K562 (cell line): ENCODE data around the gene ARSA. TPM values are rescaled to one million over a fixed set of nuclear protein-coding genes. Genes with fewer than 3 reads are reported as not detected.

Experiments used
- ATAC-seq: fragments of 200-7000 bp; cut with Tn5 transposase; 3 replicates; pipeline ENCODE4 v1.9.1; 2020; ENCODE audit warnings: moderate library complexity
- BruUV-seq: library from RNA; stranded (reverse); fragments of 400-500 nt; replicated peaks from 2 replicates; lab custom pipeline; 2021; lab: Mats Ljungman, UMichigan
- CTCF ChIA-PET: fragments of 300-600 bp; formaldehyde crosslinking; extraction: SDS; loops from one replicate; lab custom pipeline; 2021; ENCODE audit warnings: low intra/inter-chr PET ratio; lab: Yijun Ruan, JAX
- POLR2A ChIA-PET: fragments of 300-600, 350-650 bp; sonication (Branson Sonifier 250); formaldehyde crosslinking; extraction: SDS; loops from one replicate; lab custom pipeline; 2021; ENCODE audit warnings: antibody characterized with exemption, inconsistent platforms; lab: Yijun Ruan, JAX
- DNase-seq, 4 experiments: peaks; one replicate each; pipeline versions ENCODE4 v3.0.0 to v3.0.0-alpha.2; 2011 to 2018; ENCODE audit warnings: low spot score in 3 of 4, mixed read lengths in 3 of 4; ENCODE audit errors: extremely low read depth in 1 of 4
- FAIRE-seq: peaks from 2 replicates; lab custom pipeline; 2011; peaks lifted over from hg19 to GRCh38; lab: Jason Lieb, UNC
- H2AFZ ChIP-seq: 2 replicates; pipeline ENCODE4 v1.6.0; 2011; ENCODE audit warnings: low read depth, low read length, control low read depth, inconsistent platforms
- H3K27ac ChIP-seq: fragments of 200-600 bp; 3 replicates; pipeline ENCODE4 v1.8.0; 2011; ENCODE audit warnings: low read depth, mild to moderate bottlenecking, control low read depth, inconsistent platforms, low read length, moderate library complexity, mixed read lengths; ENCODE audit errors: extremely low read depth
- H3K27me3 ChIP-seq, 2 experiments: fragments of 300-600 bp in 1 of 2; 2 replicates in 1 of 2; 3 replicates in 1 of 2; pipeline versions ENCODE4 v1.6.0 to v1.8.0; 2011; ENCODE audit warnings: inconsistent platforms in 2 of 2, low read length in 2 of 2, mild to moderate bottlenecking in 1 of 2, mixed read lengths in 1 of 2, moderate library complexity in 1 of 2; ENCODE audit not compliant: control insufficient read depth in 2 of 2, insufficient read depth in 2 of 2
- H3K36me3 ChIP-seq: fragments of 300-600 bp; 3 replicates; pipeline ENCODE4 v1.8.0; 2011; ENCODE audit warnings: mild to moderate bottlenecking, low read length, inconsistent platforms; ENCODE audit not compliant: control insufficient read depth, insufficient read depth
- H3K4me1 ChIP-seq, 2 experiments: fragments of 200-600 bp in 1 of 2; replicated peaks in 1 of 2; 2 replicates in 1 of 2; 3 replicates in 1 of 2; pipeline versions ENCODE4 v1.5.1 to v1.8.0; 2011; ENCODE audit warnings: inconsistent platforms in 2 of 2, low read length in 2 of 2, mild to moderate bottlenecking in 1 of 2, mixed read lengths in 1 of 2, moderate library complexity in 1 of 2; ENCODE audit not compliant: control insufficient read depth in 2 of 2, insufficient read depth in 2 of 2
- H3K4me2 ChIP-seq: 2 replicates; pipeline ENCODE4 v1.6.1; 2011; ENCODE audit warnings: low read length, control low read depth, inconsistent platforms, mixed read lengths; ENCODE audit not compliant: insufficient read depth
- H3K4me3 ChIP-seq: fragments of 200-600 bp; sonication (generic), shearing (Covaris generic); 2 replicates; pipeline ENCODE4 v1.5.1; 2016; ENCODE audit warnings: control low read depth, inconsistent platforms
- H3K79me2 ChIP-seq: fragments of 200-600 bp; 3 replicates; pipeline ENCODE4 v1.8.0; 2011; ENCODE audit warnings: low read length, inconsistent platforms; ENCODE audit not compliant: control insufficient read depth, insufficient read depth
- H3K9ac ChIP-seq, 2 experiments: 2 replicates each; pipeline versions ENCODE4 v1.6.0 to v1.6.1; 2011; ENCODE audit warnings: low read depth in 2 of 2, low read length in 2 of 2, control low read depth in 1 of 2, inconsistent platforms in 1 of 2, mild to moderate bottlenecking in 1 of 2, mixed read lengths in 1 of 2; ENCODE audit not compliant: insufficient read depth in 1 of 2
- H3K9me1 ChIP-seq: one replicate; pipeline ENCODE4 v1.6.0; 2011; ENCODE audit warnings: inconsistent platforms, mild to moderate bottlenecking, low read length, moderate library complexity; ENCODE audit not compliant: control insufficient read depth, insufficient read depth
- H3K9me3 ChIP-seq: replicated peaks from 2 replicates; pipeline ENCODE4 v1.5.1; 2011; ENCODE audit warnings: low read depth, low read length, inconsistent platforms; ENCODE audit not compliant: control insufficient read depth, insufficient read depth
- H4K20me1 ChIP-seq: replicated peaks from 2 replicates; pipeline ENCODE4 v1.6.1; 2011; ENCODE audit warnings: low read length, inconsistent platforms, mixed read lengths; ENCODE audit not compliant: control insufficient read depth, insufficient read depth
- ARID2 ChIP-seq: fragments of 450-650 bp; IDR thresholded peaks from 2 replicates; pipeline ENCODE4 v1.6.1; 2017; ENCODE audit warnings: antibody characterized with exemption, mild to moderate bottlenecking
- CREM ChIP-seq: IDR thresholded peaks from 2 replicates; pipeline ENCODE4 v1.6.1; 2014; ENCODE audit warnings: antibody characterized with exemption, low read depth
- CTCF ChIP-seq, 3 experiments: IDR thresholded peaks in 2 of 3; conservative IDR thresholded peaks in 1 of 3; 2 replicates each; pipeline ENCODE4 v1.5.1; 2011 to 2012; ENCODE audit warnings: low read length in 3 of 3, mild to moderate bottlenecking in 3 of 3, control low read depth in 2 of 3, improper control_type of control experiment in 1 of 3, inconsistent platforms in 1 of 3, low read depth in 1 of 3, mixed read lengths in 1 of 3, moderate library complexity in 1 of 3; ENCODE audit not compliant: insufficient read depth in 2 of 3
- DPF2 ChIP-seq: fragments of 450-650 bp; IDR thresholded peaks from 2 replicates; pipeline ENCODE4 v1.6.1; 2016
- ESRRA ChIP-seq: fragments of 450-650 bp; IDR thresholded peaks from 2 replicates; pipeline ENCODE4 v1.6.1; 2014; ENCODE audit warnings: low read depth, mild to moderate bottlenecking, moderate library complexity, borderline replicate concordance
- ETV5 ChIP-seq: sonication (generic); formaldehyde crosslinking; IDR thresholded peaks from 2 replicates; pipeline ENCODE4 v1.4.0; 2020; ENCODE audit warnings: low read depth, mild to moderate bottlenecking, missing genetic modification reagents
- FOXP1 ChIP-seq: sonication (generic); formaldehyde crosslinking; IDR thresholded peaks from 2 replicates; pipeline ENCODE4 v1.8.0; 2022; ENCODE audit warnings: mild to moderate bottlenecking, missing genetic modification reagents
- KAT7 ChIP-seq: sonication (generic); formaldehyde crosslinking; IDR thresholded peaks from 2 replicates; pipeline ENCODE4 v1.8.0; 2022; ENCODE audit warnings: missing genetic modification reagents, mild to moderate bottlenecking, borderline replicate concordance
- SMAD1 ChIP-seq: fragments of 150-350 bp; IDR thresholded peaks from 2 replicates; pipeline ENCODE4 v1.6.1; 2014; ENCODE audit warnings: low read length, low read depth; ENCODE audit not compliant: partially characterized antibody
- ZZZ3 ChIP-seq: fragments of 450-650 bp; IDR thresholded peaks from 2 replicates; pipeline ENCODE4 v1.6.1; 2016; ENCODE audit warnings: antibody characterized with exemption, mild to moderate bottlenecking, moderate library complexity
- WGBS: fragments of 100-300 bp; shearing (Covaris generic); methylation state at CpG from one replicate; pipeline ENCODE4 v1.1.6; 2016; ENCODE audit warnings: low coverage, mixed read lengths; ENCODE audit not compliant: insufficient coverage; ENCODE audit errors: missing lambda C conversion rate; 5-methylcytosine and 5-hydroxymethylcytosine counted together
- in situ Hi-C: fragments of 300-500 bp; cut with MboI; formaldehyde crosslinking; loops from 4 replicates; pipeline ENCODE4 v1.15.0; 2018; ENCODE audit warnings: inconsistent platforms, mixed read lengths
- intact Hi-C: fragments of 100-400 bp; cut with micrococcal nuclease; formaldehyde crosslinking; loops from 2 replicates; pipeline ENCODE4 v1.14.2; 2022
- polyA plus RNA-seq, 8 experiments: library from polyadenylated mRNA; depleted of rRNA in 4 of 8; stranded (reverse) in 5 of 8; unstranded in 3 of 8; fragments of >200 nt; fragmentation: Nextera tagmentation in 2 of 8; fragmentation: Illumina TruSeq in 1 of 8; extraction: Ambion mirVana in 2 of 8; extraction: Trizol in 1 of 8; gene quantifications; 2 replicates each; pipeline versions ENCODE4 v1.2.1 to v1.2.3, GENCODE V29; 2011 to 2014; ENCODE audit warnings: inconsistent platforms in 1 of 8, missing spikeins in 1 of 8
- small RNA-seq: library from RNA; depleted of rRNA; stranded (forward); fragments of <200 nt; gene quantifications from one replicate; pipeline ENCODE3, GENCODE V24; 2014
- total RNA-seq, 7 experiments: library from RNA; depleted of rRNA in 6 of 7; stranded (reverse); fragments of >200 nt in 6 of 7; fragmentation: Illumina TruSeq in 2 of 7; extraction: Trizol in 2 of 7; gene quantifications; 2 replicates each; pipeline versions ENCODE4 v1.2.1 to v1.2.3, GENCODE V29; 2011 to 2021; ENCODE audit warnings: low replicate concordance in 1 of 7

Gene ARSA
- total and polyA plus RNA-seq, 9 of the 15 experiments (the other 6 are each of a cell fraction or from before 2014, with no cell fraction given) = 0.32 to 10.9 (median 1.8) TPM; not detected in 1

- peak; percentile 86 to 99 (median 99) for TF ChIP-seq CTCF (IDR thresholded peaks at IDR 0.05 in 2 of 3, conservative IDR thresholded peaks at IDR 0.05 in 1 of 3; ENCODE audit: insufficient read depth in 2 of 3, low read depth in 1 of 3, low read length in 3 of 3)
These were observed 51.9 kb downstream of the ARSA start (continued) for GRCh38 chr22:50576070-50576469.

GRCh38 chr22:50575426-50575941 is 52.5 kb downstream of the ARSA start:
- no peak overlapping the region for H3K27ac ChIP-seq
- H3K9ac ChIP-seq = no peak overlapping the region
- no peaks in the 10 kb centered on the region for H3K27me3 ChIP-seq
- H4K20me1 ChIP-seq = no peaks in the 10 kb centered on the region
- no TSS peak for BruUV-seq
- intact Hi-C loops = no loop called here
- ATAC-seq (no peak), DNase-seq (no peak), FAIRE-seq (no peak)
- ChIA-PET CTCF (interaction anchor here (0.9 to 3.2 kb wide), 6 partner anchors 45 to 125 kb away, joined by 3 to 51 read pairs (median 3); partner anchors contain the start of gene SCO2), POLR2A (interaction anchor here (0.9 to 1.5 kb wide), 3 partner anchors 10 to 17 kb away, joined by 3 to 5 read pairs (median 3); partner anchors contain the start of gene SYCE3)
- TF ChIP-seq ZZZ3 (no peak), ESRRA (no peak), FOXP1 (CRISPR knock-in tag) (no peak), KAT7 (CRISPR knock-in tag) (no peak), DPF2 (no peak), ETV5 (CRISPR knock-in tag) (no peak), SMAD1 (no peak), ARID2 (no peak), CREM (no peak)
- no peak overlapping the region for H2AFZ ChIP-seq
- 36% methylated on average over 7 of the region's 8 CpGs for WGBS
- in situ Hi-C loops = loop anchor here (5.0 kb wide), 1 partner anchor 37 kb away; no protein-coding TSS in a partner anchor
- H3K79me2 ChIP-seq = no peaks in the 10 kb centered on the region
- no peaks in the 10 kb centered on the region for H3K36me3 ChIP-seq
- no peak overlapping the region for H3K4me2 ChIP-seq
- no peaks in the 10 kb centered on the region for H3K9me3 ChIP-seq
- H3K4me3 ChIP-seq = no peak overlapping the region
- no peaks in the 10 kb centered on the region for H3K9me1 ChIP-seq
- peaks cover 0 to 10% of the 10 kb centered on the region in 2 experiments; a peak in 2 of 5 replicates for H3K4me1 ChIP-seq

Small RNA genes within 50 kb of the gene (small RNA-seq; reads per million reads assigned to genes)
- not detected for gene RF00019

Other genes starting within 250 kb of the ARSA start
Only the 7 nearest of the 15 such genes appear.
- 2.4 and 3.7 TPM in 2 replicates for gene TYMP, start 98.1 kb downstream of the ARSA start, total RNA-seq (2014; rRNA removed)
- gene TYMP, start 98.1 kb downstream of the ARSA start, total RNA-seq (2014; rRNA removed; fragmentation: Illumina TruSeq; extraction: Trizol) = not detected in 2 replicates
- gene TYMP, start 98.1 kb downstream of the ARSA start, total RNA-seq (2015; rRNA removed; fragmentation: Illumina TruSeq; extraction: Trizol) = not detected in 2 replicates
- 2.6 and 4.0 TPM in 2 replicates for gene TYMP, start 98.1 kb downstream of the ARSA start, total RNA-seq (2021)
- 0.17 and 0.27 TPM in 2 replicates for gene TYMP, start 98.1 kb downstream of the ARSA start, polyA plus RNA-seq (2011; rRNA removed)
- not detected in 2 replicates for gene TYMP, start 98.1 kb downstream of the ARSA start, polyA plus RNA-seq (2014; fragmentation: Illumina TruSeq; extraction: Trizol)
- gene TYMP, start 98.1 kb downstream of the ARSA start, polyA plus RNA-seq (2014; fragmentation: Nextera tagmentation; extraction: Ambion mirVana) = under 1 TPM in 1 of 2 experiments, not detected in 1; 0.03 TPM
- 2.7 and 2.8 TPM in 2 replicates for gene TYMP, start 98.1 kb downstream of the ARSA start, polyA plus RNA-seq (2014; rRNA removed)
- gene KLHDC7B, start 82.3 kb downstream of the ARSA start, total RNA-seq (2014; rRNA removed) = 0.05 and 0.08 TPM in 2 replicates
- not detected in 2 replicates for gene KLHDC7B, start 82.3 kb downstream of the ARSA start, total RNA-seq (2014; rRNA removed; fragmentation: Illumina TruSeq; extraction: Trizol)
- gene KLHDC7B, start 82.3 kb downstream of the ARSA start, total RNA-seq (2015; rRNA removed; fragmentation: Illumina TruSeq; extraction: Trizol) = 0.04 TPM in 2 replicates
- 0.22 TPM in 2 replicates for gene KLHDC7B, start 82.3 kb downstream of the ARSA start, total RNA-seq (2021)
- gene KLHDC7B, start 82.3 kb downstream of the ARSA start, polyA plus RNA-seq (2011; rRNA removed) = 0.09 TPM in 1 of 2 replicates, not detected in the other
- gene KLHDC7B, start 82.3 kb downstream of the ARSA start, polyA plus RNA-seq (2014; fragmentation: Illumina TruSeq; extraction: Trizol) = 0.04 and 0.22 TPM in 2 replicates
- not detected for gene KLHDC7B, start 82.3 kb downstream of the ARSA start, polyA plus RNA-seq (2014; fragmentation: Nextera tagmentation; extraction: Ambion mirVana)
- 0.07 and 0.15 TPM in 2 replicates for gene KLHDC7B, start 82.3 kb downstream of the ARSA start, polyA plus RNA-seq (2014; rRNA removed)
- not detected in 2 replicates for gene SYCE3, start 65.2 kb downstream of the ARSA start, total RNA-seq (2014; rRNA removed)
- gene SYCE3, start 65.2 kb downstream of the ARSA start, total RNA-seq (2014; rRNA removed; fragmentation: Illumina TruSeq; extraction: Trizol) = not detected in 2 replicates
- gene SYCE3, start 65.2 kb downstream of the ARSA start, total RNA-seq (2015; rRNA removed; fragmentation: Illumina TruSeq; extraction: Trizol) = not detected in 2 replicates
- not detected in 2 replicates for gene SYCE3, start 65.2 kb downstream of the ARSA start, total RNA-seq (2021)
- gene SYCE3, start 65.2 kb downstream of the ARSA start, polyA plus RNA-seq (2011; rRNA removed) = not detected in 2 replicates
- not detected in 2 replicates for gene SYCE3, start 65.2 kb downstream of the ARSA start, polyA plus RNA-seq (2014; fragmentation: Illumina TruSeq; extraction: Trizol)
- under 1 TPM in 1 of 2 experiments, not detected in 1; 0.56 TPM for gene SYCE3, start 65.2 kb downstream of the ARSA start, polyA plus RNA-seq (2014; fragmentation: Nextera tagmentation; extraction: Ambion mirVana)
- gene SYCE3, start 65.2 kb downstream of the ARSA start, polyA plus RNA-seq (2014; rRNA removed) = not detected in 2 replicates
- gene CPT1B, start 49.7 kb downstream of the ARSA start, total RNA-seq (2014; rRNA removed) = 1.6 and 1.9 TPM in 2 replicates
- 0.61 and 1.8 TPM in 2 replicates for gene CPT1B, start 49.7 kb downstream of the ARSA start, total RNA-seq (2014; rRNA removed; fragmentation: Illumina TruSeq; extraction: Trizol)
- 2.3 and 3.0 TPM in 2 replicates for gene CPT1B, start 49.7 kb downstream of the ARSA start, total RNA-seq (2015; rRNA removed; fragmentation: Illumina TruSeq; extraction: Trizol)
- gene CPT1B, start 49.7 kb downstream of the ARSA start, total RNA-seq (2021) = 3.8 and 4.0 TPM in 2 replicates
- gene CPT1B, start 49.7 kb downstream of the ARSA start, polyA plus RNA-seq (2011; rRNA removed) = 3.7 and 7.3 TPM in 2 replicates
- gene CPT1B, start 49.7 kb downstream of the ARSA start, polyA plus RNA-seq (2014; fragmentation: Illumina TruSeq; extraction: Trizol) = 2.0 and 2.6 TPM in 2 replicates
- gene CPT1B, start 49.7 kb downstream of the ARSA start, polyA plus RNA-seq (2014; fragmentation: Nextera tagmentation; extraction: Ambion mirVana) = under 1 TPM; 0.35 to 0.59 TPM
- gene CPT1B, start 49.7 kb downstream of the ARSA start, polyA plus RNA-seq (2014; rRNA removed) = 6.1 and 6.2 TPM in 2 replicates
- 11.0 and 14.5 TPM in 2 replicates for gene CHKB, start 45.3 kb downstream of the ARSA start, total RNA-seq (2014; rRNA removed)
- 7.7 and 10.3 TPM in 2 replicates for gene CHKB, start 45.3 kb downstream of the ARSA start, total RNA-seq (2014; rRNA removed; fragmentation: Illumina TruSeq; extraction: Trizol)
- 8.9 and 9.8 TPM in 2 replicates for gene CHKB, start 45.3 kb downstream of the ARSA start, total RNA-seq (2015; rRNA removed; fragmentation: Illumina TruSeq; extraction: Trizol)
- 15.2 and 15.9 TPM in 2 replicates for gene CHKB, start 45.3 kb downstream of the ARSA start, total RNA-seq (2021)
- gene CHKB, start 45.3 kb downstream of the ARSA start, polyA plus RNA-seq (2011; rRNA removed) = 16.3 and 24.8 TPM in 2 replicates
- 14.4 and 16.2 TPM in 2 replicates for gene CHKB, start 45.3 kb downstream of the ARSA start, polyA plus RNA-seq (2014; fragmentation: Illumina TruSeq; extraction: Trizol)
- gene CHKB, start 45.3 kb downstream of the ARSA start, polyA plus RNA-seq (2014; fragmentation: Nextera tagmentation; extraction: Ambion mirVana) = 1 to 10 TPM; 2.7 to 5.3 TPM
- 19.0 and 31.0 TPM in 2 replicates for gene CHKB, start 45.3 kb downstream of the ARSA start, polyA plus RNA-seq (2014; rRNA removed)
- gene MAPK8IP2, start 27.4 kb downstream of the ARSA start, total RNA-seq (2014; rRNA removed) = 0.18 and 0.45 TPM in 2 replicates
- 0.04 TPM in 1 of 2 replicates, not detected in the other for gene MAPK8IP2, start 27.4 kb downstream of the ARSA start, total RNA-seq (2014; rRNA removed; fragmentation: Illumina TruSeq; extraction: Trizol)
- 0.04 and 0.07 TPM in 2 replicates for gene MAPK8IP2, start 27.4 kb downstream of the ARSA start, total RNA-seq (2015; rRNA removed; fragmentation: Illumina TruSeq; extraction: Trizol)
- 0.29 and 0.47 TPM in 2 replicates for gene MAPK8IP2, start 27.4 kb downstream of the ARSA start, total RNA-seq (2021)
- 0.01 and 0.07 TPM in 2 replicates for gene MAPK8IP2, start 27.4 kb downstream of the ARSA start, polyA plus RNA-seq (2011; rRNA removed)
- gene MAPK8IP2, start 27.4 kb downstream of the ARSA start, polyA plus RNA-seq (2014; fragmentation: Illumina TruSeq; extraction: Trizol) = 0.03 and 0.17 TPM in 2 replicates
- gene MAPK8IP2, start 27.4 kb downstream of the ARSA start, polyA plus RNA-seq (2014; fragmentation: Nextera tagmentation; extraction: Ambion mirVana) = not detected
- gene MAPK8IP2, start 27.4 kb downstream of the ARSA start, polyA plus RNA-seq (2014; rRNA removed) = 0.12 and 0.18 TPM in 2 replicates
- 0.04 TPM in 1 of 2 replicates, not detected in the other for gene SHANK3, start 44.7 kb upstream of the ARSA start, total RNA-seq (2014; rRNA removed)
- gene SHANK3, start 44.7 kb upstream of the ARSA start, total RNA-seq (2014; rRNA removed; fragmentation: Illumina TruSeq; extraction: Trizol) = not detected in 2 replicates
- gene SHANK3, start 44.7 kb upstream of the ARSA start, total RNA-seq (2015; rRNA removed; fragmentation: Illumina TruSeq; extraction: Trizol) = not detected in 2 replicates
- 0.07 and 0.13 TPM in 2 replicates for gene SHANK3, start 44.7 kb upstream of the ARSA start, total RNA-seq (2021)
- 0.01 TPM in 2 replicates for gene SHANK3, start 44.7 kb upstream of the ARSA start, polyA plus RNA-seq (2011; rRNA removed)
- not detected in 2 replicates for gene SHANK3, start 44.7 kb upstream of the ARSA start, polyA plus RNA-seq (2014; fragmentation: Illumina TruSeq; extraction: Trizol)
- gene SHANK3, start 44.7 kb upstream of the ARSA start, polyA plus RNA-seq (2014; fragmentation: Nextera tagmentation; extraction: Ambion mirVana) = not detected
- 0.03 TPM in 1 of 2 replicates, not detected in the other for gene SHANK3, start 44.7 kb upstream of the ARSA start, polyA plus RNA-seq (2014; rRNA removed)